ENCODE measurements around the gene ZSCAN18.

- no peak for TF ChIP-seq POLR2A (IDR thresholded peaks at IDR 0.05)
- TF ChIP-seq CTCF (IDR thresholded peaks at IDR 0.05) = no peak
These were observed 6.6 kb downstream of the ZSCAN18 start for GRCh38 chr19:58091251-58091995.
